Mesangial cell (primary cell): ENCODE results near the gene CCDC134. TPM values are rescaled to one million over a fixed set of nuclear protein-coding genes. Genes with fewer than 3 reads are reported as not detected.

Source experiments
- total RNA-seq: library from RNA; depleted of rRNA; stranded (reverse); fragments of >200 nt; gene quantifications from 2 replicates; pipeline ENCODE4 v1.2.3, GENCODE V29; 2015

The CCDC134 gene
- total RNA-seq, result 7.0 and 15.3 TPM in 2 replicates

GRCh38 chr22:41800348-41801146, at the start of gene CCDC134:
TSS of gene CCDC134 (plus strand) at chr22:41800679. CDS start at chr22:41808891, 8,212 bp downstream.

GRCh38 chr22:41832553-41833368, 32.3 kb downstream of the CCDC134 start, which contains the start of gene SREBF2:
TSS of gene SREBF2 (plus strand) at chr22:41833105. CDS start at chr22:41833271, 166 bp downstream.

Other genes starting within 250 kb of the CCDC134 start
- 6.7 and 59.6 TPM in 2 replicates for gene CSDC2, start 239.7 kb upstream of the CCDC134 start, total RNA-seq
- gene PMM1, start 210.8 kb upstream of the CCDC134 start, total RNA-seq, result 42.5 and 50.5 TPM in 2 replicates
- 30.7 and 46.4 TPM in 2 replicates for gene DESI1, start 179.6 kb upstream of the CCDC134 start, total RNA-seq
- gene XRCC6, start 179.4 kb upstream of the CCDC134 start, total RNA-seq, result 166 and 331 TPM in 2 replicates
- gene SNU13, start 111.8 kb upstream of the CCDC134 start, total RNA-seq, result 149 and 168 TPM in 2 replicates
- 0.13 and 1.1 TPM in 2 replicates for gene MEI1, start 101.2 kb upstream of the CCDC134 start, total RNA-seq
- 86.9 and 138 TPM in 2 replicates for gene SREBF2, start 32.4 kb downstream of the CCDC134 start, total RNA-seq
- not detected in 2 replicates for gene SHISA8, start 114.4 kb downstream of the CCDC134 start, total RNA-seq
- gene TNFRSF13C, start 126.1 kb downstream of the CCDC134 start, total RNA-seq, result 0.16 and 0.25 TPM in 2 replicates
- gene CENPM, start 146.5 kb downstream of the CCDC134 start, total RNA-seq, result 7.1 and 76.3 TPM in 2 replicates
- 0.16 and 0.38 TPM in 2 replicates for gene SEPTIN3, start 168.8 kb downstream of the CCDC134 start, total RNA-seq
- 0.38 TPM in 1 of 2 replicates, not detected in the other for gene WBP2NL, start 198.1 kb downstream of the CCDC134 start, total RNA-seq